Hematopoietic multipotent progenitor cell treated with erythropoietin and hydrocortisone succinate and interleukin-3 and kit ligand, for 15 days (in vitro differentiated cells): ENCODE results near the gene SEZ6L.

Source experiments
- DNase-seq: peaks from one replicate; pipeline ENCODE4 v3.0.0-alpha.2; 2015; ENCODE audit warnings: low spot score

Gene SEZ6L

GRCh38 chr22:26298605-26299310 lies 129.5 kb downstream of the SEZ6L start:
- DNase-seq, result no peak

GRCh38 chr22:26302726-26303125 lies 133.5 kb downstream of the SEZ6L start:
- no peak for DNase-seq

GRCh38 chr22:26303475-26303874 lies 134.2 kb downstream of the SEZ6L start:
- no peak for DNase-seq

GRCh38 chr22:26304730-26305129 lies 135.5 kb downstream of the SEZ6L start:
- no peak for DNase-seq

GRCh38 chr22:26308467-26308866 lies 139.2 kb downstream of the SEZ6L start:
- no peak for DNase-seq

GRCh38 chr22:26310616-26311015 lies 141.4 kb downstream of the SEZ6L start:
- no peak for DNase-seq

- DNase-seq, result no peak
Measured at GRCh38 chr22:26313291-26313690, 144.0 kb downstream of the SEZ6L start.

GRCh38 chr22:26314171-26314570 lies 144.9 kb downstream of the SEZ6L start:
- DNase-seq, result no peak

- DNase-seq, result no peak
Measured at GRCh38 chr22:26314656-26315055, 145.4 kb downstream of the SEZ6L start.

- no peak for DNase-seq
Measured at GRCh38 chr22:26316732-26317285, 147.5 kb downstream of the SEZ6L start.

- DNase-seq, result no peak
Measured at GRCh38 chr22:26318975-26319374, 149.7 kb downstream of the SEZ6L start.

GRCh38 chr22:26320447-26320846 lies 151.2 kb downstream of the SEZ6L start:
- DNase-seq, result no peak

- DNase-seq, result no peak
Measured at GRCh38 chr22:26321469-26321913, 152.2 kb downstream of the SEZ6L start.

- no peak for DNase-seq
Measured at GRCh38 chr22:26322179-26322905, 153.1 kb downstream of the SEZ6L start.

- DNase-seq, result no peak
Measured at GRCh38 chr22:26323013-26323412, 153.8 kb downstream of the SEZ6L start.

- no peak for DNase-seq
Measured at GRCh38 chr22:26324150-26324549, 154.9 kb downstream of the SEZ6L start.

- DNase-seq, result no peak
Measured at GRCh38 chr22:26325641-26326040, 156.4 kb downstream of the SEZ6L start.

- DNase-seq, result no peak
Measured at GRCh38 chr22:26326803-26327202, 157.5 kb downstream of the SEZ6L start.

- DNase-seq, result no peak
Measured at GRCh38 chr22:26327306-26327705, 158.0 kb downstream of the SEZ6L start.

- DNase-seq, result no peak
Measured at GRCh38 chr22:26328221-26328620, 159.0 kb downstream of the SEZ6L start.

GRCh38 chr22:26330971-26331625 lies 161.8 kb downstream of the SEZ6L start:
- peak; percentile 47 for DNase-seq

- DNase-seq, result no peak
Measured at GRCh38 chr22:26333088-26333800, 164.0 kb downstream of the SEZ6L start.
